Loucy (cell line): ENCODE measurements around the gene GPR22.

ENCODE experiments used
- CTCF ChIP-seq: fragments of 200-600 bp; sonication (generic); conservative IDR thresholded peaks from 2 replicates; pipeline ENCODE4 v1.5.1; 2014; ENCODE audit warnings: mild to moderate bottlenecking, antibody characterized with exemption, low read length
- EZH2phosphoT487 ChIP-seq: fragments of 200-600 bp; IDR thresholded peaks from 2 replicates; pipeline ENCODE4 v1.6.1; 2018; ENCODE audit warnings: antibody characterized with exemption, mild to moderate bottlenecking, moderate library complexity, borderline replicate concordance

GRCh38 chr7:107430057-107430456 is 39.8 kb upstream of the GPR22 start:
- TF ChIP-seq CTCF (no peak), EZH2phosphoT487 (no peak)
